ENCODE results near the gene NEGR1.

NEGR1 gene

DNA sequence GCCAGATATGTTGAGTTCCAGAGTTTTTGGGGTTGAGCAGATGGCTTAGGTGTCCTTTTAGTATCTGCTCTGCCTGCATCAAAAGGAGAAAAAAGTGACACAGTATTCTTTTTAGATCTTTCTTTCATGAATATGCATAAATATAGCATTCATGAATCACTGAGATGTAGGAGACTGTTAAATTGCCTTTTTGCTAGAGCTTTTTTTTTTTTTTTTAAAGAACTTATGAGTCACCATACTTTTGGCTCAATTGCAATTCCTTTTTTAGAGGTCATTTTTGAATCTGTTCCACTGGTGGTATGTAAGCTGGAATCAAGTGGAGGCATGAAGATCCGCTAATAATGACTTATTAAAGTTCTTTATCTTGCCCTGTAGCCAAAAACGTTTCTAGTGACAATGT is 720.6 kb downstream of the NEGR1 start:
- DNase-seq (ENCODE audit: low spot score), result no peak

DNA sequence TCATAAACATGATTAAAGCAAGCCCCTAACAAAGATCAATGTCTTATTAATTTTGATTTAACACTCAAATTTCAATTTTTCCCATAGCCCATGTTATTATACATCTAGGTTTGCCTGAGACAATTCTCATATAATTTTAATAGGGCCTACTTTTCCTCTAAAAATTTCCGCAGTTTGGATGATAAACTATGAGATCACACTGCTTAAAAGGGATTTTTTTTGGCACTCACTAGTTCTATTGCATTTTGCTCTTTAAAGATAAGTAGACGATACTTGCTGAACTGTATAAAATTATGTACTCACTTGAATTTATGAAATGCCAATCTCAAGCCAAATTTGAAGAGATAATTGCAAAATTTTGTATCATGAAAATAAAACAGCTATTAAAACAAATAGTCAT is 721.1 kb downstream of the NEGR1 start:
- DNase-seq (ENCODE audit: low spot score), result no peak

DNA sequence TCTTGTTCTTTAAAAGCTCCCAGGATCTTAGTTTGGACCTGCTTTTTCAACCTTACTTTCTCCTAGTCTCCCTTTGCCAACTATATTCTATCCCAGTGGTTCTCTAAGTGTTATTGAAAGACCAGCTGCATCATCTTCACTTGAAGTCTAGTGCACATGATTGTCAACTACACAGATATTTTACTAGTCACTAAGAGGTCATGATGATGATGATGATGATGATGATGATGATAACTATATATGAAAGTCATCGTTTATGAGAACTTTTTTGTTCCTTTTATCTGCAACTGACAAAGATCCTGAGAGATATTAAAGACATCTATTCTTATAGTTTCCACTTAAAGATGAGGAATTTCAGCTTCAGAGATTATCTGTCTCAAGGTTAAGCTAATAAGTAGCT is 722.5 kb downstream of the NEGR1 start:
- no peak for DNase-seq (ENCODE audit: low spot score)

DNA sequence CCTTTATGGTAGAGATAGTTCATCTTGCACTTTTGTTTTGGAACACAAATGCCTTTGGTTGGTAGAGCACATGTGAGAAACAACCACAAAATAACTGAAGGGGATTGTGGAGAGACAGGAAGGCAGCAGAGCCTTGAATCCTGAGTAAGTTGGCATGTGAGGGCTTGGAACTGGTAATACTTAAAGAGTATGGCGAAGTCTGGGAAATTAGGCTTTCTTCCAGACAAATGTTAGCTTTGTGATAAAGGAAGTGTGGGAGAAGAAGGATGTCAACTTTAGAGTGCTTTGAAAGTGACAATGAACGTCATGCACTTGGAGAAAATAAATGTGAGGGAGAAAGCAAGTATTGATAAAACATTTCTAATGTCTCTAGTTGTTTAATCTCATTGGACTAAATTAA is 725.2 kb downstream of the NEGR1 start:
- DNase-seq (ENCODE audit: low spot score), result no peak

DNA sequence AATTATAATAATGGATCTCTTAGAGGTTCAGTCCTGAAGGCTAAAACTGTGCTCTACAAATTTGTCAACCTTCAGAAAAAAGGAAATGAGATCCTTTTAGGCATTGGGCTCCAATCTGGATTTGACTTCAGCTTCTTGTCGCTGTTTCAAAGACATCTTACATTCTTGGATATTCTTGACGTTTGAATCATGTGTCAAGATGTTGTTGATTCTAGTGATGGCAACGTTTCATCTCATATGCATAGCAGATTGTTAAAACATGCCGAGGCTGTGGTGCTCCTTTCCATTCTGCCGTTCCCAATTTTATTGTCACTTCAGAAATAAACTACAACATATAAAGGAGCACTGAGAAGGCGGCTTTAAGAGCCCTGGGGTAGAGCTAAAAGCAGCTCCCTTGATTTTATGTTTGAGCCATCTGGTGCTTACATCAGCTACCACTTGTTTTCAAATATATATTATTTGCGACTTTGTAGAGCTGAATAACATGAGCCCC is 733.9 kb downstream of the NEGR1 start:
- DNase-seq (ENCODE audit: low spot score), result no peak

DNA sequence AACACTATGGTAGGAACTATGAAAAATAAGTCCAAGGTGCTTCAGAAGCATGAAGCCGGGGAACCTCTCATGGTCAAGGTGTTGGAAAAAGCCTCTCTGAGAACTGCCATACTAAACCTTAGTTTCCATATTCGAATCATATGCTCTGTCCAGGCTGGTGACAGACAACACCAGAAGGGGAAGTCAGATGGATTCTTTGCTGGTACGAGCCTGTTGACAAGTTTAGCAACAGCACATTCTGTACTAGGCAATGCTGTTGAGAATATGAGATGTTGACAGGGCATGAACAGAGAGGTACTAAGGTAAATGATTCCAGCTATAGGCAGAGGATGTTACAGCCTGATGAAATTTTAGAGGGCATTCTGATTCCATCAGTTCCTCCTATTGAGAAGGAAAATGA is 740.2 kb downstream of the NEGR1 start:
- no peak for DNase-seq (ENCODE audit: low spot score)

DNA sequence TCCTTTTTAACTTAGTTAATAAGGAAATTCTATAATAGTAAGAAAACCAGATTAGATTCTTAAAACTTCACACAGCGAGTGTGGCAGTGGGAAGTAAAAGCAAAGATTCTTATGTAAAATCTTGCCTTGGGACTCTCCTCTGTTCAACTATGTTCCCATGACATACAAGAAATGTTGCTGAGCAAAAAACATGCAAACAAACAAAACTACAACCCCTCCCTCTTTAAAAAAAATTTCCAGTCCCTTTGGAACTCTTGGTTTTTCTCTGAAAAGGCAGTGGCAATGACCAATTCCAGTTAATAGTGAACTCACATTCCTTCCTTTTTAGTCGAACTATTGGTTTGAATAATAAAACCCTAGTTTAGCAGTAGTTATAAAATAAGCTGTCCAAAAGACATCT is 748.4 kb downstream of the NEGR1 start:
- DNase-seq (ENCODE audit: low spot score), result no peak

DNA sequence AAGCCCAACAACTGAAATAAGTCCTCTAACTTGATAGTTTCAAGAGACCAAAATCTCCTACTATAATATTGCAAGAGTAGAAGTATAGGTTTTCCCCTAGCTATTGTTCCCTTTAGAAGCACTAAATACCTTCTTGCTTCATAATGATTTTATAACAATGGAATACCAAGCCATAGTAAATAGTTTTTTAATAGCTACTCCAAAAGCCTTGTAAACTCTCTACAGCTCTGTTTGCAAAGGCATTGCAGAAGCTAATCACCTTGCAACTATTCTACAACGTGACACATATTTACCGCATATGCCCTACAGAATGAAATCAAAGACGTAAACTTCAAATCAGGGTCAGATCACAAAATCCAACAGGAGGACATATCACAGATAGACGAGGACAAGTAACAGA is 750.0 kb downstream of the NEGR1 start:
- DNase-seq (ENCODE audit: low spot score), result no peak

DNA sequence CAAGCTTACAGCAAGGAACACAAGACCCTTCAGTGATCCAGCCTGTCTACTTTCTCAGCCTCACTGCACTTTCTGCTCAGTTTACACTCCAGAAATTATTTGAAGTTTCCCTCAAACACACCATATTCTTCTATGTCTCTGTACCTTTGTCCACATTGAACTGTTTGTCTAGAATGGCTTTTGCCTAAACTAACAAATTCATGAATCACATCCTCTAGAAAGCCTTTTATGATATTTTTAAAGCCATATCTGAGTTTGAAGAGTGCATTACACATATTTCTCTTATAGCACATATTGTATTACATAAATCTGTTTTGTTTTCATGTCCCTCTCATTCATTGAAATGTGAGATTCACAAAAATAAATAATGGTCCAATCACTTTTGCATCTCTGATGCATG is 755.5 kb downstream of the NEGR1 start:
- DNase-seq (ENCODE audit: low spot score), result no peak

DNA sequence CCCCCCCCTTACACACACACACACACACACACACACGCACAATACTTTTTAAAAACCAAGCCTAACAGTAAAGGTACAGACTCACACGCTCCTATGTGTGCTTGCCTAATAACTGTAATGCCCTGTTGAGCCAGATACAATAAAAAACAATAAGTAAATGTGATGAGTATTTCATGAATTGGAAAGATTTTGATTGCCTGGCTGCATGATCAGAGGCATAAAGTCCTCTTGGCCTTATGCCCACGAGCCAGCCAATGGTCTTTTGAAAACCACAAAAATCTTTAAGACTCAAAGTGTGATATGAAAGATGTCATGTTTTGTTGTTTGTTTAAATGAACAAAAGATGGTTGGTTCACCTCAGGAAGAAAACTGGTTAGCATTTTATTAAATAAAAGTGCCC is 759.6 kb downstream of the NEGR1 start:
- DNase-seq (ENCODE audit: low spot score), result no peak

DNA sequence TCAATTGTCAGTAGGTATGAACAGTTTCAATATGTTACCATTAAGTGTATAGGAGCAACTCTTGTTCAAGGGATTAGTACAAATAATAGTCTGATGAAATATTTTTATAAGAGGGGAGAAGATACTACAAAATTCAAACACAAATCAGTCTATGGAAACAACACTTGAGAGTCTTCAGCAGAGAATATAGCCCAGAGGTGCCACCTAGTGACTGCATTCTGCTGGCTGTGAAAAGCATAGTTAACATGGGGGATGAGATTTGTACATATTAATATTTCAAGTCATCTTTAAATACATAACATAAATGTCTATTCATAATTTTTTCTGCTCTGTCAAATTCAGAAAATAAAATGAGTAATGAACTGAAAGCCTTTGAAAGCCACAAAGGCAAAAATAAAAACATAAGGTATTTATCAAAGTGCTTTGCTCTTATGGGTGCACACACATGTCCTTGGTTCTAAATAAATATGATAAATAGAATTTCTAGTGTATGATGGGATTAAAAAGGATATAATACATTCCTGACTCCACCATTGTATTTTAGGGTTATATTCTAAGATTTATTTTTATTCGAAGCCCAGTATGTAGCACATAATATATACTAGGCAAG is 760.6 kb downstream of the NEGR1 start:
- peak; percentile 3 for DNase-seq (ENCODE audit: low spot score)

DNA sequence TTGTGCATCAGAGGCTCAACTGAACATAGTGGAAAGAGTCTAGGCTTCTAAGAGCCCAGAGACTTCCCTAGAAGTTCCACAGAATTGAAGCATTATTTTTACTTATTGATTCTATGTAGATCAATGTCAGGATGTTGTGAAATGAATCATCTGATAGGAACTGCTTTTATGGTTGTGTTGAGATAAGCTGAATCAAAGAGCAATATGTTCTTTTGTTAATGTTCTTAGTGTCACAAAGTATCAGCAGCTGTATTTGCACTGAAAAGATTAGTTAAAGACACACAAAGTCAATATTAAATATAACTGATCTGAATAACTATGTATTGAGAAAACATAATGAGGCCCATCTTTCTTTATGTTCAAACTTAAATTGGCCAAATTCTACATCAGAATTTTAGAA is 770.8 kb downstream of the NEGR1 start:
- DNase-seq (ENCODE audit: low spot score), result no peak

DNA sequence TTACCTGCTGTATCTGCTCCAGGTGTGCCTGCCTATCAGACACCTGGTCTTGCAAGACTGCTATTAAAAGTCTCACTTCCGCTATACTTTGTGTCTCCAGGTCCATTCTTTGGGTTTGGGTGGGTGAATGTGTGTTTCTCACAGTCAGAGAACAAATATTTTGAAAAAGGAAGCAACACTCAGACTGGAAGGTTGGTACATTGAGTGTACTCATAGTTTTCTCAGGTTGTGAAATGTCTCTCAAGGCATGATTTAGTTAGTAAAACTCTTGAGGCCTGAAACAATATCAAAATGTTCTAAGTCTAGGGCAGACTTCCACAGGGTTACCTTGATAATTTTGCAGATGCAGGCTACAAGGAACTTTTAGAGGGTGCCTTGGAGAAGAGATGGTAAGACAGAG is 771.6 kb downstream of the NEGR1 start:
- no peak for DNase-seq (ENCODE audit: low spot score)

DNA sequence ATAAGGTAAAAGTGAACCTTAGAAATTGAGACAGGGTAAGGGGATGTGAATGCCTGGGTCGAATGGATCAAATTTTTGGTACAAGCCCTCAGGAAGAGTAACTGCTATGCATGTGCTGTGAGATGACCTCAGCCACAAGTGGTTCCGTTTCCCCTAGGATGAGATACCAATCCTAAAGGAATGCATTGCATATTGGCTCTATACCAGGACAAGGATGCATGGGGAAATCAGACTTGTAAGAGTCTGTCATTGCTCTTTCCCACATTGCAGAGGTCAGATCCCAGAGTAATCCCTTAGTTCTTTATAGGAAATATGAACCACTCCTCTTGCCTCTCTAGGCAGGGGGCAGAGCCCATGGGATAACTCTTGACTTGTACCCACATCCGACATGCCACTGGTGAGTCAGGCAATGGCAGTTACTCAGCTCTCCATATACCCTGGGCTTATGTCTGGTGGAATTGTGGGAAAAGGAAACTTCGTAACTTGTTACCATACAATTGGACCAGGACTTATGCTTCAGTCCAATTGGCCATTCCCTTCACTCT is 773.2 kb downstream of the NEGR1 start:
- no peak for DNase-seq (ENCODE audit: low spot score)

DNA sequence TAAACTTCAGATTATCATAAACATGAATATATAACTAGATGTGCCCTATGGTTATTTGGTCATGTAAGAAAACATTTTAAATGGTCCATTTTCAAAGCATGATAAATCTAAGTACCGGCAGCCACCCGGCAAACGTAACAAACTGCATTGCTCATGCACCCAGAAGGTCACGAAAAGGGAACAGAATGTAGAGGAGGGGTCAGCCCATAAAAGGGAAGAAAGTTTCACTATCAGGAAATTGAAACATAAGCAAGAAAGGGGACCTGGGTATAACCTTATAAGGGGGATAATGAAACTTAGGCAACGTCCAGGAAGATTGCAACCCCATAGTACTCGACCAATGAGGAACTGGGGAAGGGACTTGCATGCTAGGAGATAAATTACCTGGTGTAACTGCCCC is 780.3 kb downstream of the NEGR1 start:
- no peak for DNase-seq (ENCODE audit: low spot score)

DNA sequence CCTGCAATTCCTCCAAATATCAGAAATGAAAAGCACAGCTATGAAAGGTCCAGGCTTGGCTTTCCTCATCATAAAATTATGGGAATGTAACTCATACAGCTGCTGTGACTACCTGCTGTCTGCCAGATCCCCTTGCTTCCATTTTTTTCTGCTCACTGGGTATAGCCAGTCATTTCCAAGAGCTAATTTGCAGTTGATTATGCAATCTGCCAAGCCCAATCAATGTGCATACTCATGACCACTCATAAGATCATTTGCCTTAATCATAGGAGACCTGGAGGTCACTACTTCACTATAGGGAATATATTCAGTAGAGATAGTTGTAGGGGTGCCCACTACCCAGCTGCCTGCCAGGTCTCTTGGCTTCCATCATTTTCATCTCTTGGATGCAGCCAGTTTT is 783.8 kb downstream of the NEGR1 start:
- DNase-seq (ENCODE audit: low spot score), result no peak

DNA sequence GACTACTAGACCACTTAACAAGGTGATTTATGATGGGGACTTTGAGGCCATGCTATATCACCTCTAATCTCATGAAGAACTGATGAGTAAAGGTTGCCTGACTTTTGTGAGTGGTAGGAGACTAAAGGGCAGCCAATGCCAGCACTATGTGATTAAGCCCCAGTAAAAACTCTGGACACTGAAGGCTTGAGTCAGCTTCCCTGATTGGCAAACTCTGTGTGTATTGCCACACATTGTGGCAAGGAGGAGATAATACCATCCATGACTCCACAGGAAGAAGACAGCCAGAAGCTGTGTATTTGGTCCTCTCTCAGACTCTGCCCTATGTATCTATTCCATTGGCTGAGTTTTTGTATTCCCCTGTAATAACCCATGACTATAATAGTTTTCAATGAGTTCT is 788.2 kb downstream of the NEGR1 start:
- no peak for DNase-seq (ENCODE audit: low spot score)

DNA sequence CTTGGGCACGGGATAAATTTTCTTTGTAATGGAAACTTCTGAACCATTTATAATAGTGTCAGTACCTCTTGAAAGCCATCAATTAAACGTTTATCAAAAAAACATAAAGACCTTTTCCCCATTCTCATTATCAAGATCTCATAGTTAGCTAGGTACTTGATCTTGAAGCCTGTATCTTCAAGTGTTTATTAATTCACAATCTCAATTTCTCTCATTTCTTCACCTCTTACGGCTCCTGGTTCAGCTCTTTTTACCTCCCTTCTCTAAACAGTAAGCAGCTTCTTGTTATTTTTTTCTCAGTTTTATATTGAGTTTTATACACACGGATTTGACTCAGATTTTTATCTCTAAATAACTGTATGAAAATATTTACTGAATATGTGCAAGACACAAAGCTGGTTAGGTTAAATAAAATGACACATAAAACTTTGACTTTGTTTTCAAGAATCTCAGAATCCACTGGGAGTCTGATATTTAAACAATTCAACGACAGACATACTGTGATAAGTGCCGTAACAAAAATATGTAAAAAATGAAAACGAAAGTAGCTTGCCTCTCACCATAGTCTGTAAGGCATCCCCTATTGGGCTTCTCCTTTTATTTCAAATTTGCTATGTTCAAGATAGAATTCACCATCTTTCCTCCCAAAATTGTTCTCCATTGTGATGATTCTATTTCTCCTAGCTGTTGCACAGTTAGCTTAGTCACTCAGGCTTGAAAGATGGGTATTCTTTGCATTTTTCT is 789.9 kb downstream of the NEGR1 start:
- DNase-seq (ENCODE audit: low spot score), result no peak

DNA sequence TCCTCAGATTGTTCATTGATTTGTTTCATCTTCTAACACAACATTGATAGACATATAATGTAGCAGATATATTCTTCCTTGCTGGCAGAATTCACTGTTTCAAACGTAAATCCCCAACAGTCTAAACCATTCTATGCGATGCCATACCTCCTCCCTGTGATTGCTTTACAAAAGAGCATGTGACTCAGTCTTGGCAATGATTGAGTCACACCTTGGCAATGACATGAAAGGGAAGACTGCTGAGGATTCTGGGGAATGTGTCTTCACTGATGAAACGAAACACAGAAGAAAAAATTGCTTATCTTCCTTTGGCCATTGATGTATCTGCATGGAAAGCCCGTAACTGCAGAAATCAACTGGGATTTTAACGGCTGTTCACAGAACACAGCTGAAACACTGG is 791.9 kb downstream of the NEGR1 start:
- DNase-seq (ENCODE audit: low spot score), result no peak

DNA sequence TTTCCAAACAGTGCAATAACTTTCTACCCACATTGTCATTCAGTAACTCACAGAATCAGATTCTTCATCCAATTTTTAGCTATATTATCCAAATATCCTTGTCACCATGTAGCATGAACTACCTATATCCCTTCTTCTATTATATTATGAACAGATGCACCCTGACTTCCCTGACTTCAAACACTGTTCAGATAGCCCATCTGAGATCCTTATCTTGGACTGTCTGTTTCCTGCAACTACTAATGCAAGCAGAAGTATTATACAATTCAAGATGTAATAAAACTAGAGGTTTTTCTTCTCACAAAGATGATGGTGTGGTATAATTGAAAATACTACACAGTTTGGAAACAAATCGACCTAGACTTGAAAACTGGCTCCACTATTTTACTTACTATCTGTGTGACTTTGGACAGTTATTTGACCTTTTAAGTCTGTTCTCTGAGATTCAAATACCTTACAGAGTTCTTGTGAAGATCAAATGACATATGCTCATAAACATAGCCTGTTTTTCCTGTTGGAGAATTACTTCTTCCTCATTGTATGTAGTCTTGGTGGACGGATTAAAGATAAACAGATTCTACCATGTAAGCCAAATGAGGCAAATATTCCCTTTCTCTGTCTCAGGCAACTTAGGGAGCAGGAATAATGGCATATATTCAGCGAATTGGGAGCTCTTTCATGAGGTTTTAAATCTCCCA is 793.6 kb downstream of the NEGR1 start:
- DNase-seq (ENCODE audit: low spot score), result no peak

DNA sequence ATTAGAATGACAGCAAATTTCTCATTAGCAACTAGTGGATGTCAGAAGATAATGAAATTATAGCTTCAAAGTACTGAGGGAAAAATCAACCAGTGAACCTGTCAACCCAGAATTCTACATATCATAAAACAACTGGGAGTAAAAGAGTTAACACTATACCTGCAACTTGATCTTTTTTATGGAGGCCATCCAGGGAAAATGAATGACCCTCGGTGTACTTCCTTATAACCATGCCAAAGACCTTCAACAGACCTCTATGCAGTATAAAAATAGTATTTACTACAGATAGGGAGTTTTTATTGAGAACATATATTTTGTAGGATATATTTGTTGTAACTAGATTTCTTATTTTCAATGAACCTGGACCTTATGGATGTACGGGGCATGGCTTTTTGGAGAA is 809.0 kb downstream of the NEGR1 start:
- no peak for DNase-seq (ENCODE audit: low spot score)

DNA sequence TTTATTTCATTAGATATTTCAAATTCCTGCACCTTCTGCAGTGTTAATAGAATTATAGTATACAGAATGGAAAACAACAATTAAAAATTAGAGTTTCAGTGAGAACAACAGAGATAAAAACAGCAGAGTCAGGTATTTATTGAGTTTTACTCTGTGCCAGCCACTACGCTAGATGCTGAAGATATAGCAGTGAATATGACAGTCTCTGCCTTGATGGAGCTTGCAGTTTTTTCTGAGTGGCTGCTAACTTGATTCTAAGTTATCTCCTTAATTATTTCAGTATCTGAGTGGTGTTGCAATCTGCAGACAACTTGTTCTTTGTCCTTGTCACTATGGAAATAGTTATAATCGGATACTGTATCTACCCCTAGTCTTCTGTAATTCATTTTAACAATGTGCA is 817.2 kb downstream of the NEGR1 start:
- DNase-seq (ENCODE audit: low spot score), result no peak

DNA sequence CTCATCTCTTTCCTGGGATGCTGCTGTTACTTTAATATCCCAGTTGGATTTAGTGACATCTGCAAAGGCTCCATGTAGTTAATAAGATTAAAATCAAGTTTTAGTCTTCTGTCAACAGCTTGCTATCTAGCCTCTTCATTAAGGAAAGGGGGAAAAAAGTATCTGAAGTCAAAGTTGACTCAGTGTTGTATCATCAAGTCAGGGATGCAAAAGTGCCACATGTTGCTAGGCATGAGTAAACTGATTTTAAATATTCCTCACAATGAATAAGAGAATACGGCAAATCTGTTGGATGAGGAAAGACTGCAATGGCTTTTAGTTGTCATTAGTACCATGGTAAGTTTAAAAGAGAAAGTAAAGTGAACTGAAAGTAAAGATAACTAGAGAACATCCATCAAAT is 818.3 kb downstream of the NEGR1 start:
- DNase-seq (ENCODE audit: low spot score), result no peak
